H1 (cell line): Measurements from ENCODE around the gene PTPA. TPM values are rescaled to one million over a fixed set of nuclear protein-coding genes. Genes with fewer than 3 reads are reported as not detected.
A peak's percentile ranks its signal among the peaks of the same experiment; 100 is the strongest.

Source experiments
- CTCF ChIA-PET: fragments of 300-600 bp; sonication (Branson Sonifier 250); formaldehyde crosslinking; loops from one replicate; lab custom pipeline; 2021; ENCODE audit not compliant: partially characterized antibody; lab: Charles Lee
- POLR2A ChIA-PET: fragments of 300-600 bp; sonication (Branson Sonifier 250); formaldehyde crosslinking; loops from one replicate; lab custom pipeline; 2021; ENCODE audit warnings: inconsistent platforms; ENCODE audit not compliant: partially characterized antibody; lab: Charles Lee
- DNase-seq, 2 experiments: peaks; one replicate each; pipeline versions ENCODE4 v3.0.0 to v3.0.0-alpha.2; 2010 to 2022; ENCODE audit warnings: low spot score in 2 of 2, low read depth in 1 of 2, mixed read lengths in 1 of 2
- FAIRE-seq: peaks from 2 replicates; lab custom pipeline; 2011; peaks lifted over from hg19 to GRCh38; lab: Jason Lieb, UNC
- H2AFZ ChIP-seq: 2 replicates; pipeline ENCODE4 v1.8.1; 2012; ENCODE audit warnings: low read length, inconsistent platforms
- H2AK5ac ChIP-seq: 2 replicates; pipeline ENCODE4 v1.6.1; 2013; ENCODE audit warnings: low read depth, low read length
- H2BK120ac ChIP-seq: replicated peaks from 2 replicates; pipeline ENCODE3; 2013; ENCODE audit warnings: low read depth, low read length, inconsistent platforms
- H2BK12ac ChIP-seq: 2 replicates; pipeline ENCODE4 v1.6.1; 2013; ENCODE audit warnings: low read depth, low read length
- H2BK15ac ChIP-seq: 2 replicates; pipeline ENCODE4 v1.6.1; 2013; ENCODE audit warnings: low read length
- H2BK20ac ChIP-seq: 2 replicates; pipeline ENCODE4 v1.6.1; 2013; ENCODE audit warnings: low read length
- H2BK5ac ChIP-seq: 2 replicates; pipeline ENCODE4 v1.6.1; 2013; ENCODE audit warnings: low read depth, low read length
- H3K14ac ChIP-seq: 2 replicates; pipeline ENCODE4 v1.6.1; 2013; ENCODE audit warnings: inconsistent platforms; ENCODE audit not compliant: insufficient read length
- H3K18ac ChIP-seq: 2 replicates; pipeline ENCODE4 v1.6.1; 2013; ENCODE audit warnings: low read length; ENCODE audit errors: extremely low read depth
- H3K23ac ChIP-seq: 2 replicates; pipeline ENCODE4 v1.6.1; 2013; ENCODE audit warnings: inconsistent platforms; ENCODE audit not compliant: insufficient read length
- H3K23me2 ChIP-seq: 2 replicates; pipeline ENCODE4 v1.6.1; 2013; ENCODE audit warnings: low read depth, low read length
- H3K27ac ChIP-seq: 2 replicates; pipeline ENCODE4 v1.6.1; 2011; ENCODE audit warnings: low read depth, low read length, inconsistent platforms
- H3K27me3 ChIP-seq, 4 experiments: replicated peaks in 1 of 4; 1 replicate in 1 of 4; 2 replicates in 3 of 4; pipeline versions ENCODE4 v1.6.1 to v1.8.1; 2011 to 2013; ENCODE audit warnings: low read length in 3 of 4, mild to moderate bottlenecking in 3 of 4, inconsistent platforms in 2 of 4, mixed read lengths in 2 of 4, moderate library complexity in 1 of 4; ENCODE audit not compliant: control insufficient read depth in 3 of 4, insufficient read depth in 3 of 4; ENCODE audit errors: extremely low read depth in 1 of 4
- H3K36me3 ChIP-seq, 4 experiments: 2 replicates each; pipeline versions ENCODE4 v1.6.1 to v1.8.1; 2011 to 2013; ENCODE audit warnings: mild to moderate bottlenecking in 4 of 4, low read length in 3 of 4, moderate library complexity in 2 of 4, control low read depth in 1 of 4, inconsistent platforms in 1 of 4; ENCODE audit not compliant: insufficient read depth in 4 of 4, control insufficient read depth in 2 of 4
- H3K4ac ChIP-seq: replicated peaks from 2 replicates; pipeline ENCODE3; 2013; ENCODE audit warnings: low read length, low read depth, mixed read lengths, inconsistent platforms; ENCODE audit not compliant: insufficient read length
- H3K4me1 ChIP-seq, 4 experiments: replicated peaks in 1 of 4; 1 replicate in 1 of 4; 2 replicates in 3 of 4; pipeline versions ENCODE4 v1.6.1 to v1.8.1; 2011 to 2013; ENCODE audit warnings: low read length in 3 of 4, inconsistent platforms in 2 of 4, mixed read lengths in 1 of 4; ENCODE audit not compliant: insufficient read depth in 4 of 4, control insufficient read depth in 3 of 4
- H3K4me2 ChIP-seq, 2 experiments: 2 replicates each; pipeline versions ENCODE4 v1.6.1 to v1.8.1; 2011 to 2013; ENCODE audit warnings: low read depth in 2 of 2, low read length in 2 of 2, control low read depth in 1 of 2, inconsistent platforms in 1 of 2, mild to moderate bottlenecking in 1 of 2; ENCODE audit not compliant: insufficient read depth in 1 of 2
- H3K4me3 ChIP-seq, 4 experiments: fragments of 200-600, 300-600 bp in 1 of 4; sonication (generic), shearing (Covaris generic), sonication (Bioruptor Twin) in 1 of 4; 2 replicates each; pipeline versions ENCODE4 v1.5.1 to v1.8.1; 2011 to 2016; ENCODE audit warnings: low read length in 4 of 4, low read depth in 3 of 4, control low read depth in 2 of 4, inconsistent platforms in 2 of 4, mild to moderate bottlenecking in 2 of 4, mixed read lengths in 1 of 4, moderate library complexity in 1 of 4; ENCODE audit not compliant: insufficient read depth in 2 of 4; ENCODE audit errors: extremely low read depth in 1 of 4
- H3K56ac ChIP-seq: replicated peaks from 2 replicates; pipeline ENCODE3; 2013; ENCODE audit warnings: low read depth, mild to moderate bottlenecking, mixed read lengths, low read length, inconsistent platforms; ENCODE audit not compliant: insufficient read length
- H3K79me1 ChIP-seq: 2 replicates; pipeline ENCODE4 v1.6.1; 2013; ENCODE audit warnings: low read depth, low read length, control low read depth
- H3K79me2 ChIP-seq, 2 experiments: 2 replicates each; pipeline versions ENCODE4 v1.6.1 to v1.8.1; 2012 to 2013; ENCODE audit warnings: low read length in 2 of 2, mild to moderate bottlenecking in 2 of 2, inconsistent platforms in 1 of 2; ENCODE audit not compliant: insufficient read depth in 2 of 2, control insufficient read depth in 1 of 2
- H3K9ac ChIP-seq, 4 experiments: replicated peaks in 1 of 4; 1 replicate in 1 of 4; 2 replicates in 3 of 4; pipeline versions ENCODE4 v1.6.1 to v1.8.1; 2011 to 2013; ENCODE audit warnings: low read depth in 3 of 4, low read length in 3 of 4, control low read depth in 2 of 4, mild to moderate bottlenecking in 2 of 4, moderate library complexity in 2 of 4, inconsistent platforms in 1 of 4; ENCODE audit errors: extremely low read depth in 1 of 4
- H3K9me3 ChIP-seq, 2 experiments: 2 replicates each; pipeline versions ENCODE4 v1.6.1 to v1.8.1; 2012 to 2013; ENCODE audit warnings: mild to moderate bottlenecking in 2 of 2, moderate library complexity in 2 of 2, control low read depth in 1 of 2, inconsistent platforms in 1 of 2, low read depth in 1 of 2, low read length in 1 of 2, mixed read lengths in 1 of 2; ENCODE audit not compliant: insufficient read depth in 2 of 2
- H4K20me1 ChIP-seq, 2 experiments: replicated peaks in 1 of 2; 2 replicates each; pipeline versions ENCODE3 to v1.8.1; 2011 to 2013; ENCODE audit warnings: inconsistent platforms in 2 of 2, low read length in 2 of 2, mild to moderate bottlenecking in 1 of 2; ENCODE audit not compliant: insufficient read depth in 2 of 2, control insufficient read depth in 1 of 2
- H4K5ac ChIP-seq: 2 replicates; pipeline ENCODE4 v1.6.1; 2013; ENCODE audit warnings: low read length, low read depth, mixed read lengths, inconsistent platforms; ENCODE audit not compliant: insufficient read length
- H4K8ac ChIP-seq: 2 replicates; pipeline ENCODE4 v1.8.0; 2013; ENCODE audit warnings: mild to moderate bottlenecking, moderate library complexity, low read length, inconsistent platforms; ENCODE audit not compliant: insufficient read depth; ENCODE audit errors: extremely low read depth
- H4K91ac ChIP-seq: replicated peaks from 2 replicates; pipeline ENCODE3; 2013; ENCODE audit warnings: low read length, mixed read lengths, inconsistent platforms; ENCODE audit not compliant: insufficient read length
- ASH2L ChIP-seq: fragments of 200-600, 300-600 bp; sonication (generic); IDR thresholded peaks from one replicate; pipeline ENCODE4 v1.7.1; 2017; ENCODE audit warnings: low read length
- ATF2 ChIP-seq: IDR thresholded peaks from 2 replicates; pipeline ENCODE4 v1.6.1; 2012; ENCODE audit warnings: low read length, inconsistent platforms
- BACH1 ChIP-seq: IDR thresholded peaks from 2 replicates; pipeline ENCODE4 v1.6.1; 2012; ENCODE audit warnings: low read length, improper control_type of control experiment
- EGR1 ChIP-seq: IDR thresholded peaks from 2 replicates; pipeline ENCODE4 v1.6.1; 2011; ENCODE audit warnings: low read depth, low read length, borderline replicate concordance
- EZH2 ChIP-seq: fragments of 200-600 bp; sonication (generic); IDR thresholded peaks from 2 replicates; pipeline ENCODE4 v1.7.1; 2012; ENCODE audit warnings: low read depth, mild to moderate bottlenecking, moderate library complexity, low read length, inconsistent platforms; ENCODE audit not compliant: severe bottlenecking
- FOSL1 ChIP-seq: IDR thresholded peaks from 2 replicates; pipeline ENCODE4 v1.6.1; 2011; ENCODE audit warnings: mild to moderate bottlenecking, low read depth, low read length, moderate library complexity; ENCODE audit not compliant: insufficient read depth
- JUN ChIP-seq: IDR thresholded peaks from 2 replicates; pipeline ENCODE4 v1.6.1; 2011; ENCODE audit warnings: low read depth, mild to moderate bottlenecking, improper control_type of control experiment, low read length
- KDM5A ChIP-seq: fragments of 200-600 bp; IDR thresholded peaks from 2 replicates; pipeline ENCODE4 v1.7.1; 2012; ENCODE audit warnings: mild to moderate bottlenecking, low read length, inconsistent platforms, mixed read lengths
- SUZ12 ChIP-seq: fragments of 200-600 bp; sonication (generic); IDR thresholded peaks from 2 replicates; pipeline ENCODE4 v1.6.1; 2012; ENCODE audit warnings: mild to moderate bottlenecking, inconsistent platforms, low read length, moderate library complexity, mixed read lengths
- WGBS, 2 experiments: shearing (Covaris generic) in 1 of 2; methylation state at CpG; one replicate each; pipeline versions ENCODE4 v1.1.6 to v1.1.7; 2013 to 2015; ENCODE audit warnings: low lambda C conversion rate in 2 of 2, mixed read lengths in 2 of 2, inconsistent platforms in 1 of 2, low coverage in 1 of 2, missing lambda C conversion rate in 1 of 2; ENCODE audit not compliant: insufficient replicate concordance in 2 of 2, insufficient coverage in 1 of 2, insufficient read length in 1 of 2; ENCODE audit errors: extremely low coverage in 1 of 2, missing lambda C conversion rate in 1 of 2; 5-methylcytosine and 5-hydroxymethylcytosine counted together
- polyA plus RNA-seq, 7 experiments: library from polyadenylated mRNA; depleted of rRNA in 3 of 7; stranded (reverse) in 5 of 7; unstranded in 2 of 7; fragments of >200 nt in 5 of 7; fragments of 200-250 nt in 2 of 7; gene quantifications; 1 replicate in 5 of 7; 2 replicates in 1 of 7; 4 replicates in 1 of 7; pipeline versions ENCODE4 v1.2.1 to v1.2.3, GENCODE V29; 2011 to 2013; ENCODE audit warnings: missing spikeins in 2 of 7, mixed read lengths in 2 of 7
- total RNA-seq: library from RNA; stranded (reverse); fragmentation: NEBNext Ultra II Directional; extraction: Animal tissue kit (Norgen Biotek cat#: 25700); gene quantifications from 2 replicates; pipeline ENCODE4 v1.2.1, GENCODE V29; 2021

The PTPA gene
- total and polyA plus RNA-seq, 2 of the 8 experiments (the other 6 are each of a cell fraction or from before 2014, with no cell fraction given), result 114 to 145 TPM

GRCh38 chr9:129108083-129108804 is 3.0 kb upstream of the PTPA start:
- Histone ChIP-seq H2BK15ac (0 out of 2 replicates have a peak overlapping the region, but pooled peaks have one; percentile 46), H3K9ac (no peak overlapping the region), H3K4me2 (no peak overlapping the region), H3K79me1 (no peaks in the 10 kb centered on the region; the same call in 1 of the 2 replicates), H3K14ac (no peak overlapping the region), H4K91ac (no peak overlapping the region), H2BK5ac (no peak overlapping the region), H2BK120ac (no peak overlapping the region), H4K5ac (no peak overlapping the region), H2AK5ac (no peak overlapping the region), H2BK12ac (no peak overlapping the region), H3K23me2 (peaks cover 10% of the 10 kb centered on the region), H4K20me1 (no peaks in the 10 kb centered on the region), H3K9me3 (no peaks in the 10 kb centered on the region), H2BK20ac (no peak overlapping the region), H3K23ac (no peak overlapping the region), H3K4me3 (no peak overlapping the region), H3K56ac (no peak overlapping the region), H3K27me3 (peaks cover 0 to 15% (median 13%) of the 10 kb centered on the region in 4 experiments; a peak in 5 of 7 replicates), H3K36me3 (no peaks in the 10 kb centered on the region), H3K79me2 (peaks cover 0 to 15% of the 10 kb centered on the region in 2 experiments; a peak in 2 of 4 replicates), H3K27ac (no peak overlapping the region), H4K8ac (no peak overlapping the region), H3K4me1 (peaks cover 0 to 5% (median 3%) of the 10 kb centered on the region in 4 experiments; a peak in 3 of 7 replicates), H3K18ac (no peak overlapping the region), H2AFZ (no peak overlapping the region), H3K4ac (no peak overlapping the region)
- 98% methylated on average over 8 of the region's 13 CpGs; no CpG with 5 or more reads in 1 of the 2 experiments for WGBS, 2 experiments
- ChIA-PET CTCF (interaction anchor here (0.7 to 9.7 kb wide), 3 partner anchors 16 to 34 kb away, joined by 3 to 64 read pairs (median 3); no protein-coding TSS in a partner anchor), POLR2A (no interaction called here)
- DNase-seq (no peak), FAIRE-seq (no peak)
- no peak for TF ChIP-seq EZH2
- TF ChIP-seq SUZ12, result no peak
- TF ChIP-seq KDM5A, result no peak
- no peak for TF ChIP-seq ASH2L
- no peak for TF ChIP-seq EGR1
- TF ChIP-seq FOSL1, result no peak
- TF ChIP-seq ATF2, result no peak
- TF ChIP-seq JUN, result no peak
- TF ChIP-seq BACH1, result no peak
